ENCODE data around the gene AKR7A2.

The AKR7A2 gene

DNA sequence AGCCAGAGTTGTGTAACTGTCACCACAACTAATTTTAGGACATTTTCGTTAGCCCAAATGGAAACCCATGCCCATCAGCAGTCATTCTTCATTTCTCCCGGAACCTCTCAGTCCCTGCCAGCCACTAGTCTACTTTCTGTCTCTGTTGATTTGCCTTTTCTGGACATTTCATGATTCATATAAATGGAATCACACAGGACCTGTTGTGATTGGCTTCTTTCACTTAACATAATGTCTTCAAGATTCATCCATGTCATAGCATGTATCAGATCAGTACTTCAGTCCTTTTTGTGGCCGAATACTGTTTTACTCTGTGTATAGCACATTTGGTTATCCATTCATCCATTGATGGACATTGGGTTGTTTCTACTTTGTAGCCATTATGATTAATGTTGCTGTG is 7.3 kb upstream of the AKR7A2 start:
- Histone ChIP-seq H3K27ac (no peak overlapping the region), H3K27me3 (no peaks in the 10 kb centered on the region), H3K4me1 (ENCODE audit: control insufficient read depth in 1 of 2, insufficient read depth in 1 of 2, low read depth in 1 of 2, low read length in 1 of 2) (peaks cover 24 to 31% of the 10 kb centered on the region in 2 experiments), H3K36me3 (peaks cover 42% of the 10 kb centered on the region), H3K9me3 (no peaks in the 10 kb centered on the region), H3K4me3 (ENCODE audit: low read depth in 1 of 2, low read length in 1 of 2) (no peak overlapping the region)
- TF ChIP-seq, protein P1, sequence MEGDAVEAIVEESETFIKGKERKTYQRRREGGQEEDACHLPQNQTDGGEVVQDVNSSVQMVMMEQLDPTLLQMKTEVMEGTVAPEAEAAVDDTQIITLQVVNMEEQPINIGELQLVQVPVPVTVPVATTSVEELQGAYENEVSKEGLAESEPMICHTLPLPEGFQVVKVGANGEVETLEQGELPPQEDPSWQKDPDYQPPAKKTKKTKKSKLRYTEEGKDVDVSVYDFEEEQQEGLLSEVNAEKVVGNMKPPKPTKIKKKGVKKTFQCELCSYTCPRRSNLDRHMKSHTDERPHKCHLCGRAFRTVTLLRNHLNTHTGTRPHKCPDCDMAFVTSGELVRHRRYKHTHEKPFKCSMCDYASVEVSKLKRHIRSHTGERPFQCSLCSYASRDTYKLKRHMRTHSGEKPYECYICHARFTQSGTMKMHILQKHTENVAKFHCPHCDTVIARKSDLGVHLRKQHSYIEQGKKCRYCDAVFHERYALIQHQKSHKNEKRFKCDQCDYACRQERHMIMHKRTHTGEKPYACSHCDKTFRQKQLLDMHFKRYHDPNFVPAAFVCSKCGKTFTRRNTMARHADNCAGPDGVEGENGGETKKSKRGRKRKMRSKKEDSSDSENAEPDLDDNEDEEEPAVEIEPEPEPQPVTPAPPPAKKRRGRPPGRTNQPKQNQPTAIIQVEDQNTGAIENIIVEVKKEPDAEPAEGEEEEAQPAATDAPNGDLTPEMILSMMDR (IDR thresholded peaks at IDR 0.05): no peak

DNA sequence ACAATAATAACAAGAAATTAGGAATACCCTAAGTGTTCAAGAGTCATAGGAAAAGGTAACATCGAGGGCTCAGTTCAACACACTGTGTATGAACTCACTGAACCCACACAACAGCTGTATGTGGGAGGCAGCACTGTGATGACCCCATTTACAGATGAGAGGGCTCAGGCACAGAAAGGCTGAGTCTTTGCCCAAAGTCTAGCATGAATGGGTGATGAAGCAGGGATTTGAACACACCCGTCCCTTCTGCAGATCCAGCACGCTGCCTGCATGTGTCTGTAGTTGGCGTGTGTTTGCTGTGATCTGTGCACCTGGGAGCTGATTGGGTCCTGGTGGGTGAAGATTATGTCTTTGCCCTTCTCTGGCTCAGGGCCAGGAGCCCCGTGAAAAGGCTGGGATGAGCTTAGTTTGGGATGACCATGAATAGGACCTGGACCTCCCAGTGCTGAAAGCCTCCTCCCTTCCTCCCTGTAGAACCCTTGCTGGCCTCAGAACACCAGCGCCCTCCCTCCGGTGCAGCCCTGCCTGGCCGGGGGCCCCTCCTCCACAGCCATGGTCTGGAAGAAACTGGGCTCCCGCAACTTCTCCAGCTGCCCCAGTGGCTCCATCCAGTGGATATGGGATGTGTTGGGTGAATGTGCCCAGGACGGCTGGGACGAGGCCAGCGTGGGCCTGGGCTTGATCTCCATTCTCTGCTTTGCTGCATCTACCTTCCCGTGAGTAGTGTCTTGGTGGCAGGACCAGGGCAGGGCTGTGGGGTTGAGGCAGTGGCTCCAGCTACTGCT is 5.4 kb upstream of the AKR7A2 start:
- Histone ChIP-seq H3K36me3 (peaks cover 32% of the 10 kb centered on the region), H3K27me3 (no peaks in the 10 kb centered on the region), H3K9me3 (no peaks in the 10 kb centered on the region), H3K4me3 (ENCODE audit: low read depth in 1 of 2, low read length in 1 of 2) (no peak overlapping the region), H3K27ac (no peak overlapping the region), H3K4me1 (ENCODE audit: control insufficient read depth in 1 of 2, insufficient read depth in 1 of 2, low read depth in 1 of 2, low read length in 1 of 2) (peaks cover 43 to 49% of the 10 kb centered on the region in 2 experiments)
- TF ChIP-seq, protein P1 (IDR thresholded peaks at IDR 0.05): no peak

DNA sequence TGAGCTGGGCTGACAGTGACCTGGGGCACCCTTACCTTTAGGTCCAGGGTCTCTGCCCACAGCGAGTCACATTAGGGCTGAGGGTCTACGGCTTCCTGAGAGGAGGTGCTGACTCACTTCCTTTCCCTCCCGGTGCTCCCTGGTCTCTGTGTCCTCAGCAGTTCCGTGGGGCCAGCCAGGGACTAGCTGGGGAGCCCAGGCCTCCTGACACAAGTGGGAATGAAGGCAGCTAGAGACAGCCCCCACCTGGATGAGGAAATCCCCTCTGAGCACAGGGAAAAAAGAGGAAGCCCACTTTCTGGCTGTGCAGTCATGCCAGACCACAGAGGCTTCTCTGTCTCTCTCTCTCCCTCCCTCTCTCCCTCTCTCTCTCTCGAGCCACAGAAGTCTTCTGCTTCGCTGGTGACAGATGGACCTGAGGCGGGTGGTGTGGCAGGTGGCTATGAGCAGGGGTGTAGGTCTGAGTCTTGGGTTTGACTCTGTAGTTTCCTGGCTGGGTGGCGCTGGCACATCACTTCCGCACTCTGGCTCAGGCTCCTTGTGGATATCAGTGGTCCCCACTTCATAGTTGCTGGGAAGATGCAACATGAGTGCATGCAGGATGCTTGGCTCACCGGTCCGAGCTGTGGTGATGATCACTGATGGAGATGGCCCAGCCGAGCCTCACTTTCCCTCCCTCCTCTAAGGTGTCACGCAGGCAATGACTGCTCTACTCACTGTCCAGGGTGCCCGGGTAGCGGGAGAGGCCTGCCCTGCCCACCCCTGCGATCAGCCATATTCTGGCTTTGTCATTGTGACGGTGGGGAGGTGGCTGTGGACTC is 3.6 kb upstream of the AKR7A2 start:
- peaks cover 28% of the 10 kb centered on the region for H3K36me3 ChIP-seq
- TF ChIP-seq, protein P1 (IDR thresholded peaks at IDR 0.05): no peak
- H3K4me3 ChIP-seq (ENCODE audit: low read depth in 1 of 2, low read length in 1 of 2): peak overlapping the region in 1 of 2 experiments; percentile 28
- no peaks in the 10 kb centered on the region for H3K9me3 ChIP-seq
- H3K27ac ChIP-seq: peak overlapping the region; percentile 81
- H3K27me3 ChIP-seq: no peaks in the 10 kb centered on the region
- H3K4me1 ChIP-seq (ENCODE audit: control insufficient read depth in 1 of 2, insufficient read depth in 1 of 2, low read depth in 1 of 2, low read length in 1 of 2): peaks cover 52 to 59% of the 10 kb centered on the region in 2 experiments

DNA sequence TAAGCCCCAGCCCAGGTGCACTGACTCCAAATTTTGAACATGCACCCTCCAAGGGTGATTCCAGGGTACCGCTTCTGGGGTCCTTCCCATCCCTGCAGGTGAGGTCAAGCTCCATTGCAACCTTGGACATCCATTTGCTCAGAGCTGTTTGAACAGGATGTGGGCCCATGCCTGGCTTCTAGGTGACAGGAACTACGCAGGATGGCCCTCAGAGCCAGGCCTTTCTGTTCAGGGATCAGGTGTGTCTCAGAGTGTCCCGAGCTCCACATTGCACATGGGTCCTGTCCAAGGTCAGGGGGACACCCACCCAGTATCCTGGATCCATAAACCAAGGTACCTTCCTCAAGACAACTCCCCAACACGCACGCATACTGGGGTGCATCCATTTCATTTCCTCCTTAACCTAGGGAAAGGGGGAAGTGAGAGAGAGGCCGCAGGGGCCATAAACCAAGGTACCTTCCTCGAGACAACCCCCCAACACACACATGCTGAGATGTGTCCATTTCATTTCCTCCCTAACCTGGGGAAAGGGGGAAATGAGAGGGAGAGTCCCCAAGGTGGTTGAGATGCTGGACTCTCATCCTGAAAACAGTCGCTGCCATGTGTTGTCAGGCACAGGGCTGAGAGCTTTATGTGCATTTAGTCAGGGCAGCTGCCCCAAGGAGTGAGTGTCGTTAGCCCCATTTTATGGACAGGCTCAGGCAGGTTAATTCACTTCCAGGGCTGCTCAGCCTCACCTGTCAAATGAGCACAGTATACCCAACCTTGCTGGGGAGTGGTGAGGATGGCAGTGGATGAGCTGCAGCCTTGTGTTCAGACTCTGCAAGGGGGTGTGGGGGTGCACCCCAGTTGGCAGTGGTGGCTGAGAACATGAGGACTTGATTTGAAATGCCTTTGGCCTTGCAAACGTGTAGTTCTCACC is 2.3 kb upstream of the AKR7A2 start:
- peak overlapping the region; percentile 81 for H3K27ac ChIP-seq
- H3K27me3 ChIP-seq: no peaks in the 10 kb centered on the region
- peaks cover 52 to 59% of the 10 kb centered on the region in 2 experiments for H3K4me1 ChIP-seq (ENCODE audit: control insufficient read depth in 1 of 2, insufficient read depth in 1 of 2, low read depth in 1 of 2, low read length in 1 of 2)
- peaks cover 21% of the 10 kb centered on the region for H3K36me3 ChIP-seq
- TF ChIP-seq, protein P1 (IDR thresholded peaks at IDR 0.05): no peak
- no peak overlapping the region for H3K4me3 ChIP-seq (ENCODE audit: low read depth in 1 of 2, low read length in 1 of 2)
- no peaks in the 10 kb centered on the region for H3K9me3 ChIP-seq

DNA sequence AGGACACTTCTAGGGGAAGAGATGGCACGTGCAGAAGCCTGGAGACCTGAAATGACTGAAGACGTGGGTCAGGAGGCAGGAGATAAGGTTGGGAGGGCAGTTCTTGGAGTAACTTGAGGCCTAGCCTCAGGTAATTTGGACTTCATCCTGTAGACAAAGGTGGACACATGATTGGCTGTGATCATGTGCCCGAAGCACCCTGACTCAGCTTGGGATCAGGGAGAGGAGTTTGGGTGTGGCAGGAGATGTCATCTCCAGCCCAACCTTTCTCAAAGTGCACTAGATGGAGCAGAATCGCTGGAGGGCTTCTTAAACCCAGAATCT is 1.7 kb upstream of the AKR7A2 start:
- Histone ChIP-seq H3K27ac (peak overlapping the region; percentile 81), H3K4me3 (ENCODE audit: low read depth in 1 of 2, low read length in 1 of 2) (peak overlapping the region in 1 of 2 experiments; percentile 4)
- TF ChIP-seq, protein P1 (IDR thresholded peaks at IDR 0.05): no peak

More for the DNA sequence above, 1.7 kb upstream of the AKR7A2 start:
- Histone ChIP-seq H3K27me3 (no peaks in the 10 kb centered on the region), H3K9me3 (no peaks in the 10 kb centered on the region), H3K4me1 (ENCODE audit: control insufficient read depth in 1 of 2, insufficient read depth in 1 of 2, low read depth in 1 of 2, low read length in 1 of 2) (peaks cover 52 to 59% of the 10 kb centered on the region in 2 experiments), H3K36me3 (peaks cover 15% of the 10 kb centered on the region)

Measured in neutrophil (primary cell).